Fibroblast of lung (primary cell): ENCODE measurements around the gene ANO6.

Experiments
- CTCF ChIP-seq, 2 donors: IDR thresholded peaks in 1 of 2; conservative IDR thresholded peaks in 1 of 2; 1 replicate in 1 of 2; 2 replicates in 1 of 2; pipeline ENCODE4 v1.5.1; 2011 to 2012; ENCODE audit warnings: low read length in 2 of 2, control low read depth in 1 of 2, inconsistent platforms in 1 of 2, low read depth in 1 of 2, mild to moderate bottlenecking in 1 of 2
- EZH2 ChIP-seq: IDR thresholded peaks from 2 replicates; pipeline ENCODE4 v1.5.1; 2012; ENCODE audit warnings: low read length, control low read depth, mild to moderate bottlenecking; ENCODE audit errors: missing control alignments

GRCh38 chr12:45183246-45183645, 32.6 kb upstream of the ANO6 start:
- TF ChIP-seq CTCF (conservative IDR thresholded peaks at IDR 0.05 in 1 of 2, IDR thresholded peaks at IDR 0.05 in 1 of 2; ENCODE audit: low read depth in 1 of 2, low read length in 2 of 2) (peak; percentile 19 to 56), EZH2 (no peak)
